Measurements from ENCODE around the gene FOXD4L6.
"Not testable (repeated sequence)": the region's sequence is repeated elsewhere in the genome, so short reads cannot be mapped to it uniquely, and the experiment has no call there.

The FOXD4L6 gene

GRCh38 chr9:41090922-41091321 is 37.6 kb downstream of the FOXD4L6 start:
- H3K9ac ChIP-seq (ENCODE audit: low read depth, low read length); DNase-seq; H3K27ac ChIP-seq (ENCODE audit: low read length); H3K36me3 ChIP-seq (ENCODE audit: insufficient read depth, low read length); H4K20me1 ChIP-seq (ENCODE audit: insufficient read depth, low read length); H2AFZ ChIP-seq (ENCODE audit: low read depth, low read length); H3K79me2 ChIP-seq (ENCODE audit: insufficient read depth, low read length); H3K4me2 ChIP-seq (ENCODE audit: insufficient read depth, low read length); H3K4me1 ChIP-seq (ENCODE audit: insufficient read depth, low read length); ATAC-seq (ENCODE audit: insufficient read depth, low read depth); H3K27me3 ChIP-seq (ENCODE audit: insufficient read depth, low read length, poor library complexity); H3K4me3 ChIP-seq (ENCODE audit: low read depth in 1 of 2, low read length in 2 of 2); H3K9me3 ChIP-seq (ENCODE audit: insufficient read depth, low read length, severe bottlenecking): not testable (repeated sequence)

GRCh38 chr9:41090386-41090785 is 38.1 kb downstream of the FOXD4L6 start:
- DNase-seq; H4K20me1 ChIP-seq (ENCODE audit: insufficient read depth, low read length): not testable (repeated sequence)

GRCh38 chr9:41088450-41089059 is 39.9 kb downstream of the FOXD4L6 start:
- TF ChIP-seq CTCF (IDR thresholded peaks at IDR 0.05; ENCODE audit: borderline replicate concordance, extremely low read depth, low read length, poor library complexity, severe bottlenecking): peak; percentile 34
- H3K4me1 ChIP-seq (ENCODE audit: insufficient read depth, low read length); H3K27ac ChIP-seq (ENCODE audit: low read length); H3K27me3 ChIP-seq (ENCODE audit: insufficient read depth, low read length, poor library complexity); H3K4me3 ChIP-seq (ENCODE audit: low read depth in 1 of 2, low read length in 2 of 2); H3K9me3 ChIP-seq (ENCODE audit: insufficient read depth, low read length, severe bottlenecking); H3K9ac ChIP-seq (ENCODE audit: low read depth, low read length); DNase-seq; H3K79me2 ChIP-seq (ENCODE audit: insufficient read depth, low read length); H4K20me1 ChIP-seq (ENCODE audit: insufficient read depth, low read length); H2AFZ ChIP-seq (ENCODE audit: low read depth, low read length); H3K4me2 ChIP-seq (ENCODE audit: insufficient read depth, low read length); H3K36me3 ChIP-seq (ENCODE audit: insufficient read depth, low read length): not testable (repeated sequence)
- ATAC-seq (ENCODE audit: insufficient read depth, low read depth): peak; percentile 88

More at GRCh38 chr9:41090386-41090785, 38.1 kb downstream of the FOXD4L6 start:
- H3K79me2 ChIP-seq (ENCODE audit: insufficient read depth, low read length); H3K36me3 ChIP-seq (ENCODE audit: insufficient read depth, low read length); H3K4me2 ChIP-seq (ENCODE audit: insufficient read depth, low read length); H2AFZ ChIP-seq (ENCODE audit: low read depth, low read length); H3K9me3 ChIP-seq (ENCODE audit: insufficient read depth, low read length, severe bottlenecking); H3K4me3 ChIP-seq (ENCODE audit: low read depth in 1 of 2, low read length in 2 of 2); H3K27me3 ChIP-seq (ENCODE audit: insufficient read depth, low read length, poor library complexity); H3K9ac ChIP-seq (ENCODE audit: low read depth, low read length); H3K27ac ChIP-seq (ENCODE audit: low read length); ATAC-seq (ENCODE audit: insufficient read depth, low read depth); H3K4me1 ChIP-seq (ENCODE audit: insufficient read depth, low read length): not testable (repeated sequence)

GRCh38 chr9:41087929-41088328 is 40.6 kb downstream of the FOXD4L6 start:
- H3K79me2 ChIP-seq (ENCODE audit: insufficient read depth, low read length); DNase-seq; H3K4me3 ChIP-seq (ENCODE audit: low read depth in 1 of 2, low read length in 2 of 2); H4K20me1 ChIP-seq (ENCODE audit: insufficient read depth, low read length); H3K27ac ChIP-seq (ENCODE audit: low read length); H3K4me2 ChIP-seq (ENCODE audit: insufficient read depth, low read length); H3K9ac ChIP-seq (ENCODE audit: low read depth, low read length); H2AFZ ChIP-seq (ENCODE audit: low read depth, low read length); ATAC-seq (ENCODE audit: insufficient read depth, low read depth); H3K4me1 ChIP-seq (ENCODE audit: insufficient read depth, low read length); H3K9me3 ChIP-seq (ENCODE audit: insufficient read depth, low read length, severe bottlenecking); H3K36me3 ChIP-seq (ENCODE audit: insufficient read depth, low read length); H3K27me3 ChIP-seq (ENCODE audit: insufficient read depth, low read length, poor library complexity): not testable (repeated sequence)

- H3K9ac ChIP-seq (ENCODE audit: low read depth, low read length); H3K4me1 ChIP-seq (ENCODE audit: insufficient read depth, low read length); H3K27me3 ChIP-seq (ENCODE audit: insufficient read depth, low read length, poor library complexity); H3K36me3 ChIP-seq (ENCODE audit: insufficient read depth, low read length); H3K4me2 ChIP-seq (ENCODE audit: insufficient read depth, low read length); ATAC-seq (ENCODE audit: insufficient read depth, low read depth); H3K9me3 ChIP-seq (ENCODE audit: insufficient read depth, low read length, severe bottlenecking); H3K4me3 ChIP-seq (ENCODE audit: low read depth in 1 of 2, low read length in 2 of 2); H3K79me2 ChIP-seq (ENCODE audit: insufficient read depth, low read length); H2AFZ ChIP-seq (ENCODE audit: low read depth, low read length); H4K20me1 ChIP-seq (ENCODE audit: insufficient read depth, low read length); DNase-seq; H3K27ac ChIP-seq (ENCODE audit: low read length): not testable (repeated sequence)
Observed at GRCh38 chr9:41087157-41087780, 41.2 kb downstream of the FOXD4L6 start.

GRCh38 chr9:41086685-41087084 is 41.8 kb downstream of the FOXD4L6 start:
- not testable (repeated sequence) for H2AFZ ChIP-seq (ENCODE audit: low read depth, low read length); H3K79me2 ChIP-seq (ENCODE audit: insufficient read depth, low read length); ATAC-seq (ENCODE audit: insufficient read depth, low read depth); H3K4me3 ChIP-seq (ENCODE audit: low read depth in 1 of 2, low read length in 2 of 2); H4K20me1 ChIP-seq (ENCODE audit: insufficient read depth, low read length); H3K9me3 ChIP-seq (ENCODE audit: insufficient read depth, low read length, severe bottlenecking); H3K4me1 ChIP-seq (ENCODE audit: insufficient read depth, low read length); H3K27ac ChIP-seq (ENCODE audit: low read length); DNase-seq; H3K9ac ChIP-seq (ENCODE audit: low read depth, low read length); H3K27me3 ChIP-seq (ENCODE audit: insufficient read depth, low read length, poor library complexity); H3K4me2 ChIP-seq (ENCODE audit: insufficient read depth, low read length); H3K36me3 ChIP-seq (ENCODE audit: insufficient read depth, low read length)

- not testable (repeated sequence) for H3K4me2 ChIP-seq (ENCODE audit: insufficient read depth, low read length); H3K4me1 ChIP-seq (ENCODE audit: insufficient read depth, low read length)
Observed at GRCh38 chr9:41086215-41086614, 42.3 kb downstream of the FOXD4L6 start.

More at GRCh38 chr9:41086215-41086614, 42.3 kb downstream of the FOXD4L6 start:
- DNase-seq; H3K79me2 ChIP-seq (ENCODE audit: insufficient read depth, low read length); H2AFZ ChIP-seq (ENCODE audit: low read depth, low read length); H3K27me3 ChIP-seq (ENCODE audit: insufficient read depth, low read length, poor library complexity); H3K27ac ChIP-seq (ENCODE audit: low read length); H4K20me1 ChIP-seq (ENCODE audit: insufficient read depth, low read length); H3K9me3 ChIP-seq (ENCODE audit: insufficient read depth, low read length, severe bottlenecking); H3K4me3 ChIP-seq (ENCODE audit: low read depth in 1 of 2, low read length in 2 of 2); H3K36me3 ChIP-seq (ENCODE audit: insufficient read depth, low read length); ATAC-seq (ENCODE audit: insufficient read depth, low read depth); H3K9ac ChIP-seq (ENCODE audit: low read depth, low read length): not testable (repeated sequence)
